ENCODE data around the gene SNX13.

DNA sequence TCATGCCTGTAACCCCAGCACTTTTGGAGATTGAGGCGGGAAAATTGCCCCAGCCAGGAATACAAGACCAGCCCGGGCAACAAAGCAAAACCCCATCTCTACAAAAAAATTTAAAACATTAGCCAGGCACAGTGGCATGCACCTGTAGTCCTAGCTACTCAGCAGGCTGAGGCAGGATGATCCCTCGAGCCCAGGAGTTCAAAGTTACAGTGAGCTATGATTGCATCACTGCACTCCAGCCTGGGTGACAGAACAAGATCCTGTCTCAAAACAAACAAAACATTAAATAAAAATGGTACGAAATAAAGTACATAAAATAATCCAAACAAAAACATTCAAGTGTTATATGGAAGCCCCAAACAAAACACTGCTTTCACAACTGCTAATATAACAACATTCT, 125.0 kb downstream of the SNX13 start:
- TF ChIP-seq FOXM1 (IDR thresholded peaks at IDR 0.05; ENCODE audit: borderline replicate concordance) (no peak), FOXK2 (IDR thresholded peaks at IDR 0.05) (no peak), ARNT (IDR thresholded peaks at IDR 0.05) (no peak), HDGF (IDR thresholded peaks at IDR 0.05; ENCODE audit: borderline replicate concordance) (no peak), LEF1 (IDR thresholded peaks at IDR 0.05; ENCODE audit: borderline replicate concordance) (no peak), BHLHE40 (IDR thresholded peaks at IDR 0.05; ENCODE audit: borderline replicate concordance) (no peak), NFRKB (IDR thresholded peaks at IDR 0.05) (no peak)
